Keratinocyte (primary cell): ENCODE data around the gene PTPRN2. TPM values are rescaled to one million over a fixed set of nuclear protein-coding genes. Genes with fewer than 3 reads are reported as not detected.

ENCODE experiments used
- DNase-seq: peaks from one replicate; pipeline ENCODE4 v3.0.0-alpha.2; 2011; ENCODE audit warnings: low read depth, missing footprints, low spot score
- FAIRE-seq: peaks from 2 replicates; lab custom pipeline; 2011; peaks lifted over from hg19 to GRCh38; lab: Jason Lieb, UNC
- H2AFZ ChIP-seq: 2 replicates; pipeline ENCODE4 v1.6.0; 2012; ENCODE audit warnings: low read length, control low read depth, inconsistent platforms; ENCODE audit not compliant: control insufficient read depth
- H3K27ac ChIP-seq: 2 replicates; pipeline ENCODE4 v1.5.1; 2011; ENCODE audit warnings: low read length; ENCODE audit not compliant: control insufficient read depth, insufficient read depth
- H3K27me3 ChIP-seq: 3 replicates; pipeline ENCODE4 v1.6.0; 2011; ENCODE audit warnings: low read length; ENCODE audit not compliant: control insufficient read depth, insufficient read depth; ENCODE audit errors: extremely low read depth
- H3K36me3 ChIP-seq, 2 experiments: 2 replicates in 1 of 2; 3 replicates in 1 of 2; pipeline ENCODE4 v1.5.1; 2011; ENCODE audit warnings: low read length in 2 of 2, mild to moderate bottlenecking in 1 of 2; ENCODE audit not compliant: control insufficient read depth in 2 of 2, insufficient read depth in 2 of 2; ENCODE audit errors: extremely low read depth in 1 of 2
- H3K4me1 ChIP-seq: 3 replicates; pipeline ENCODE4 v1.5.1; 2011; ENCODE audit warnings: low read length; ENCODE audit not compliant: control insufficient read depth, insufficient read depth; ENCODE audit errors: extremely low read depth
- H3K4me2 ChIP-seq: 3 replicates; pipeline ENCODE4 v1.6.0; 2011; ENCODE audit warnings: low read depth, low read length; ENCODE audit not compliant: control insufficient read depth, insufficient read depth; ENCODE audit errors: extremely low read depth
- H3K4me3 ChIP-seq, 3 experiments: fragments of 200-600 bp in 1 of 3; sonication (generic) in 1 of 3; 2 replicates in 2 of 3; 3 replicates in 1 of 3; pipeline ENCODE4 v1.5.1; 2011 to 2016; ENCODE audit warnings: low read length in 3 of 3, mild to moderate bottlenecking in 3 of 3, control low read depth in 2 of 3, inconsistent platforms in 1 of 3, low read depth in 1 of 3, mixed read lengths in 1 of 3, mixed run types in 1 of 3, moderate library complexity in 1 of 3; ENCODE audit not compliant: control insufficient read depth in 2 of 3, insufficient read depth in 2 of 3; ENCODE audit errors: extremely low read depth in 1 of 3
- H3K79me2 ChIP-seq: 2 replicates; pipeline ENCODE4 v1.6.0; 2012; ENCODE audit warnings: low read length; ENCODE audit not compliant: control insufficient read depth, insufficient read depth
- H3K9ac ChIP-seq: 3 replicates; pipeline ENCODE4 v1.6.0; 2011; ENCODE audit warnings: low read length; ENCODE audit not compliant: control insufficient read depth, insufficient read depth; ENCODE audit errors: extremely low read depth
- H3K9me1 ChIP-seq: 3 replicates; pipeline ENCODE4 v1.6.0; 2011; ENCODE audit warnings: low read length; ENCODE audit not compliant: control insufficient read depth, insufficient read depth; ENCODE audit errors: extremely low read depth
- H3K9me3 ChIP-seq: 2 replicates; pipeline ENCODE4 v1.5.1; 2012; ENCODE audit warnings: low read depth, low read length; ENCODE audit not compliant: control insufficient read depth
- H4K20me1 ChIP-seq: 3 replicates; pipeline ENCODE4 v1.6.0; 2011; ENCODE audit warnings: low read length; ENCODE audit not compliant: control insufficient read depth, insufficient read depth; ENCODE audit errors: extremely low read depth
- CTCF ChIP-seq, 3 experiments: IDR thresholded peaks in 1 of 3; conservative IDR thresholded peaks in 1 of 3; optimal IDR thresholded peaks in 1 of 3; 2 replicates in 2 of 3; 3 replicates in 1 of 3; pipeline versions ENCODE3 to v1.5.1; 2011; ENCODE audit warnings: low read length in 3 of 3, mild to moderate bottlenecking in 3 of 3, moderate library complexity in 2 of 3, control low read depth in 1 of 3, inconsistent platforms in 1 of 3; ENCODE audit not compliant: insufficient read depth in 2 of 3; ENCODE audit errors: extremely low read depth in 1 of 3
- EZH2 ChIP-seq: IDR thresholded peaks from one replicate; pipeline ENCODE4 v1.6.1; 2012; ENCODE audit warnings: inconsistent platforms, mild to moderate bottlenecking, low read length, moderate library complexity
- dilution Hi-C: fragments of 300-500 bp; cut with MboI; formaldehyde crosslinking; loops from one replicate; pipeline ENCODE4 v1.7.0; 2020; ENCODE audit warnings: low sequenced_read_pairs; ENCODE audit not compliant: extremely low pct_ligation_motif_present
- polyA plus RNA-seq, 5 experiments: library from polyadenylated mRNA; depleted of rRNA in 3 of 5; stranded (reverse) in 3 of 5; stranded (forward) in 1 of 5; unstranded in 1 of 5; fragments of >200 nt; gene quantifications; 1 replicate in 1 of 5; 2 replicates in 3 of 5; 3 replicates in 1 of 5; pipeline versions ENCODE4 v1.2.1 to v1.2.3, GENCODE V29; 2011 to 2012; ENCODE audit warnings: missing spikeins in 2 of 5, low read depth in 1 of 5, low replicate concordance in 1 of 5

The PTPRN2 gene
- polyA plus RNA-seq, 1 donor (not counting 4 experiments of a cell fraction or from before 2014, with no cell fraction given), result not detected

- no peak overlapping the region for H3K27ac ChIP-seq
- FAIRE-seq (no peak), DNase-seq (no peak)
- H2AFZ ChIP-seq, result no peak overlapping the region
- no peak overlapping the region for H3K4me2 ChIP-seq
- no peaks in the 10 kb centered on the region for H3K36me3 ChIP-seq
- H3K9me3 ChIP-seq, result peaks cover 10% of the 10 kb centered on the region
- no peak overlapping the region for H3K9ac ChIP-seq
- no peaks in the 10 kb centered on the region for H3K79me2 ChIP-seq
- H4K20me1 ChIP-seq, result no peaks in the 10 kb centered on the region
- TF ChIP-seq EZH2 (no peak), CTCF (optimal IDR thresholded peaks at IDR 0.05 in 1 of 3, IDR thresholded peaks at IDR 0.05 in 1 of 3, conservative IDR thresholded peaks at IDR 0.05 in 1 of 3; ENCODE audit: extremely low read depth in 1 of 3, insufficient read depth in 2 of 3, low read length in 3 of 3) (no peak)
- H3K4me1 ChIP-seq, result no peaks in the 10 kb centered on the region
- no peak overlapping the region for H3K4me3 ChIP-seq
- H3K9me1 ChIP-seq, result no peaks in the 10 kb centered on the region
- no peaks in the 10 kb centered on the region for H3K27me3 ChIP-seq
- dilution Hi-C loops, result no loop called here
Measured at GRCh38 chr7:158271646-158272045, 316.0 kb downstream of the PTPRN2 start.

- FAIRE-seq (no peak), DNase-seq (no peak)
- Histone ChIP-seq H3K4me2 (no peak overlapping the region), H3K36me3 (no peaks in the 10 kb centered on the region), H2AFZ (no peak overlapping the region), H4K20me1 (no peaks in the 10 kb centered on the region), H3K79me2 (no peaks in the 10 kb centered on the region), H3K9ac (no peak overlapping the region), H3K27me3 (no peaks in the 10 kb centered on the region), H3K9me3 (peaks cover 10% of the 10 kb centered on the region), H3K9me1 (no peaks in the 10 kb centered on the region), H3K4me1 (no peaks in the 10 kb centered on the region), H3K4me3 (no peak overlapping the region), H3K27ac (no peak overlapping the region)
- dilution Hi-C loops, result no loop called here
- TF ChIP-seq CTCF (optimal IDR thresholded peaks at IDR 0.05 in 1 of 3, IDR thresholded peaks at IDR 0.05 in 1 of 3, conservative IDR thresholded peaks at IDR 0.05 in 1 of 3; ENCODE audit: extremely low read depth in 1 of 3, insufficient read depth in 2 of 3, low read length in 3 of 3) (no peak), EZH2 (no peak)
Measured at GRCh38 chr7:158270856-158271413, 316.7 kb downstream of the PTPRN2 start.
